ENCODE measurements around the gene DMRTC1B.
"Not testable (repeated sequence)": the region's sequence is repeated elsewhere in the genome, so short reads cannot be mapped to it uniquely, and the experiment has no call there.

Gene DMRTC1B

DNA sequence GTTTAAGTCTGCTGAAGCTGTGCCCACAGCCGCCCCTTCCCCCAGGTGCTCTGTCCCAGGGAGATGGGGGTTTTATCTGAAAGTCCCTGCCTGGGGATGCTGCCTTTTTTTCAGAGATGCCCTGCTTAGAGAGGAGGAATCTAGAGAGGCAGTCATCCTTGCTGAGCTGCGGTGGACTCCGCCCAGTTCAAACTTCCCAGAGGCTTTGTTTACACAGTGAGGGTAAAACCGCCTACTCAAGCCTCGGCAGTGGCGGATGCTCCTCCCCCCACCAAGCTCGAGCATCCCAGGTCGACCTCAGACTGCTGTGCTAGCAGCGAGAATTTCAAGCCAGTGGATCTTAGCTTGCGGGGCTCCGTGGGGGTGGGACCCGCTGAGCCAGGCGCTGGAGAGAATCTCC is 54.0 kb downstream of the DMRTC1B start:
- DNase-seq (ENCODE audit: low read depth); H3K4me3 ChIP-seq (ENCODE audit: low read depth, low read length); in situ Hi-C loops (cut with HindIII; ENCODE audit: low sequenced_read_pairs): not testable (repeated sequence)

DNA sequence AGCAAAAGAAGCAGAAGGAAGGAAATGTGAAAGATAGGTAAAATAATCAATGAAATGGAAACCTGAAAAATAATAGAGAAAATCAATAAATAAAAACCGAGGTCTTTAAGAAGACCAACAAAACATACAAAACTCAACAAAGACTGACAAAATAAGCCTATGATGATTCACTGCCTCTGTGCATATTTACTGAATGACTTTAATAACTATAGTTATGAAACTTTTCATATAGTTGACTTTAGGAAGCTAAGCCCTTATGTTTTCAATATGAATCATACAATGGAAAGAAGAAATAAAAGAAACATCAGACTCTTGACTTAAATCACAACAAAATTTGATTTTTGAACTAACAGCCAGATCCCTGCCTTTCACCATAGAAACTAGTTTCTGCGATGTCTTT is 60.8 kb downstream of the DMRTC1B start:
- H3K4me3 ChIP-seq (ENCODE audit: low read depth, low read length); in situ Hi-C loops (cut with HindIII; ENCODE audit: low sequenced_read_pairs); DNase-seq (ENCODE audit: low read depth): not testable (repeated sequence)

GRCh38 chrX:72882898-72883297 is 106.2 kb downstream of the DMRTC1B start:
- H3K4me3 ChIP-seq (ENCODE audit: low read depth, low read length); in situ Hi-C loops (cut with HindIII; ENCODE audit: low sequenced_read_pairs); DNase-seq (ENCODE audit: low read depth): not testable (repeated sequence)

DNA sequence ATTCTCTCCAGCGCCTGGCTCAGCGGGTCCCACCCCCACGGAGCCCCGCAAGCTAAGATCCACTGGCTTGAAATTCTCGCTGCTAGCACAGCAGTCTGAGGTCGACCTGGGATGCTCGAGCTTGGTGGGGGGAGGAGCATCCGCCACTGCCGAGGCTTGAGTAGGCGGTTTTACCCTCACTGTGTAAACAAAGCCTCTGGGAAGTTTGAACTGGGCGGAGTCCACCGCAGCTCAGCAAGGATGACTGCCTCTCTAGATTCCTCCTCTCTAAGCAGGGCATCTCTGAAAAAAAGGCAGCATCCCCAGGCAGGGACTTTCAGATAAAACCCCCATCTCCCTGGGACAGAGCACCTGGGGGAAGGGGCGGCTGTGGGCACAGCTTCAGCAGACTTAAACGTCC is 113.0 kb downstream of the DMRTC1B start:
- DNase-seq (ENCODE audit: low read depth); H3K4me3 ChIP-seq (ENCODE audit: low read depth, low read length); in situ Hi-C loops (cut with HindIII; ENCODE audit: low sequenced_read_pairs): not testable (repeated sequence)

All from astrocyte of the cerebellum (primary cell).